ENCODE data around the gene PMM2.
"Not testable (repeated sequence)": the region's sequence is repeated elsewhere in the genome, so short reads cannot be mapped to it uniquely, and the experiment has no call there.

The PMM2 gene

DNA sequence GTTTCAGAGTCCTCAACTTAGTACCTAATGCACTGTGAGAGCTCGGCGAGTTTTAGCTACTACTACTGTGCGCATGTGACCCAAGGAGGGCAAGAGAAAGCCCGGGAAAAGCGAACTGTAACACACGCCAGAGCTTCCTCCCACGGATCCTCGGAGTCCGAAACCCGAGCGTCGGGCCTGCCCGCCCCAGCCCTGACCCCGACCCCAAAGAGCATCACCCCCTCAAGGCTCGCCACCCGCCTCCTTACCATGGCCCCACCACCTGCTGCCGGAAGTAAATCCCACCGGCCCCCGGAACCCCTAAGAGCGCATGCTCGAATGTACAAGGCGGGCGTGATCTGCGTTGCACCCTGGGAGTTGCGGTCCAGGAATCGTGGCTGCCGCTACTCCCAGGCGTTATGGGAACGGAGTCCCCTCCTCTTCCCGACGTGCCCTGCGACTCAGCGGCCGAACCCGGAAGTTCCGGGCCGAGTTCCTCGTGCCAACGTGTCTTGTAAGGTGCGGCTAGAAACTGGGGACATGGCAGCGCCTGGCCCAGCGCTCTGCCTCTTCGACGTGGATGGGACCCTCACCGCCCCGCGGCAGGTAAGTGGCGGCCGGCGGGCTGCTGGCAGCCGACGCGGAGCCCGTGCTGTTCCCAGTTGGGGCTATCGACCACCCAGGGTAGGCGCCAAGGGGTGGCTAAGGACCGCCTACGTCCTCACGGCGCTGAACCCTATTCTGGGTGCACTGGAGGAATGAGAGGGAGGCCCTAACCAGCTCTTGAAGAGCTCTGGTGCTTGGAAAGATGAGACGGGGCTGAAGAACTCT, at the start of gene PMM2, which contains the start of gene TMEM186:
Gene PMM2, plus strand, starts transcription at position 476 of the 810 bp plus-strand sequence. Its CDS starts 44 bp downstream, at position 520.
Gene TMEM186, minus strand, starts transcription at position 276 of the 810 bp plus-strand sequence. Its CDS starts 25 bp downstream, at position 251.
- DNase-seq, result peak; percentile 97

DNA sequence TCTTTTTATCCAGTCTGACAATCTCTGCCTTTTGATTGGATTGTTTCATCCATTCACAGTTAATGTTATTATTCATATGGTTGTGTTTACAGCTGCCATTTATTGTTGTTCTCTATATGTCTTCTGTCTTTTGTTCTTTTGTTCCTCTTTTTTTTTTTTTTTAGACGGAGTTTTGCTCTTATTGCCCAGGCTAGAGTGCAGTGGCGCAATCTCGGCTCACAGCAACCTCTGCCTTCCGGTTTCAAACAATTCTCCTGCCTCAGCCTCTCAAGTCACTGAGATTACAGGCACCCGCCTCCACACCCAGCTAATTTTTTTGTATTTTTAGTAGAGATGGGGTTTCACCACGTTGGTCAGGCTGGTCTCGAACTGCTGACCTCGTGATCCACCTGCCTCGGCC, 48.7 kb upstream of the PMM2 start:
- not testable (repeated sequence) for DNase-seq

DNA sequence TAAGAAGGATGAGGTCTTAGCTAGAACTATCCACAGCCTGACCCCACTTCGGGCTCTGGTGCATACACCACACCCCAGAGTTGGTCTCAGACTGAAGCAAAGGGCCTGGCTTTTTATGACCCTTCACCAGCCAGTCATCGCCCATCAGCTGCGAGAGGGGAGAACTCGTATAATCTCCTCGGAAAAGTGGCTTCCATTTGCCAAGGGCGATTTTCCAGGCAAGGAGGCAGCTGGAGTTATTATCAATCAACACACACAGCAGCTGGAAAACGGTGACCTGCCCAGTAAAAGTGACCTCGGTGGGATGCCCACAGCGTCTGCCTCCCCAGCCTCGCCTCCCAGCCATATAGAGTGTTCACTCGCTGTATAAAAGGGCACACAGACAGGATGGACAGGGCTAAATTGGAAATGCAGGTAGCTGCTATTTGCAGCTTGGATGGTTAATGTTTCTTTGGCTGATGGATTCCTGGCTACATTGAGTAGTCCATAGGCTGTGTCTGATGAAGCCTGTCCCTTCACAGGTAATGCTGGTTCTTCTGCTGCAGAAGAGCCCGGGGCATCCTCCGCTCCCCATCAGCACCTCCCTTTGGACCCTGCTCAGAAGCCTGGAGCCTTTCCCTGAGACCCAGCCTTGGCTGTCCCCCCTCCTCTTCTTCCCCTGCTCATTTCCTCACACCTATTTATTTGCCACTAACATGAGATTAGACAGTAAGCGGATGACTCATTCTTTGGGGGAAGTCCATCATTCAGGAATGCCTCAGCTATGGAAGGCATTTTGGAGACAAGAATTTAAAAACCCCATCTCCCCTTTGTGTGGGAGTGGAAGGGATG, 45.9 kb upstream of the PMM2 start:
- DNase-seq, result no peak

DNA sequence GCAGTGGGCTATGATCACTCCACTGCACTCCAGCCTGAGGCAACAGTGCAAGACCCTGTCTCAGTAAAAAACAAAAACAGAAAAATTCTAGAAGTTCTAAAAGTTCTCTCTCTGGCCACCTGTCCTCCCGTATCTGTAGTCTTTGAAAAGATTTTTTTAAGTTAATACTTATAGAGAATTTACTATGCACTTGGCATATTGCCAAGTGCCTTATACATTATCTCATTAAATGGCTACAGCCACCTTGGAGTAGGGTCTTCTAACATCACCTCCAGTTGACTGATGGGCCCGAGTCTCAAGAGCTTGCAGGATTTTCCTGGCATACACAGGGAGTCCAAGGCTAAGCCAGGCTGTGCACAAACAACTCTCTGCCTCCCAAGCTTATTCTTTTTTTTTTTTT, 44.9 kb upstream of the PMM2 start:
- DNase-seq, result no peak

DNA sequence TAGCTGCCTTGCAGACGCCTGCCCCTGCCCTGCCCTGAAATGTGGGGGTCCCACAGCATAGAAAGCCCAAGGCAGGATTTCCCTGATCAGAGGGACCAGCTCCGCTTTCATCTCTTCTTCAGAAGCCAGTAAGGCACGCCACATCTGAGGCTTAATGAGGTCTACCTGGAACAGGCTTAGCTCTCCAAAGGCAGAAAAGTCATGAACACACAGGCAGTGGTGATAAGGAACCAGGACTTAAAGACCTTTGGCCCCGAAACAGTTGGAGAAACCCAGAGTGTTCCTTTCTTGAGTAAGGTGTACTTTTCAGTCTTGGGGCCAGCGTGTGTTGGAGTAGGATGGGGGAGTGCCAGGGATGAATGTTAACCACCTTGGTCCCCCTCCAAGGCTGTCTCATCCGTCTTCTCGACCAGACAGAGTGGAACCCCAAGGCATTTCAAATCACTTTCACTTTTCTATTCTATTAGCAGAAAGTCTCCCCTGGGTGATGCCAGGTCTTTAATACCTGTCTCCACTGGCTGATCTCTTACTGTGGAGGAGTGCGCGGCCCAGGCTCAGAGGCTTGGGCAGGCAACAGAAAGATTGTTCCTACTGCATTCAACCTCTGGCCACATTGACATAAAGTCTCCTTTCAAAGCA, 44.1 kb upstream of the PMM2 start:
- no peak for DNase-seq

DNA sequence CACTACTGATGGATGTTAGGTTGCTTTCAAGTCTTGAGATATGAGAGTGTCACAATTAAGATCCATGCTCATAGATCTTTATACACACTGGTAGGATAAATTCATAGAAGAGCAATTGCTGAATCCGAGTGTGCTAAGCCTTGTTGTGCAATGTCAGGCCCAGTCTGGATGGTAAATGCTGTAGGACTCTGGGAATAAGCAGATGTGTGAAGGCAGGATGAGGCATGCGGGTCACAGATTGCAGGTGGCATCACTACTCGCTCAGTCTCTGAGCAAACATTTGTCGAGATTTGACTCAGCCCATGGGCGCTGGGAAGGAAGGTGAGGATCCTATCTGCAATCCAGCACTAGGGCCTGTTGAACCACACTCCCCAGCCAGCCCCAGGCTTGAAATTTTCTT, 40.9 kb upstream of the PMM2 start:
- no peak for DNase-seq

DNA sequence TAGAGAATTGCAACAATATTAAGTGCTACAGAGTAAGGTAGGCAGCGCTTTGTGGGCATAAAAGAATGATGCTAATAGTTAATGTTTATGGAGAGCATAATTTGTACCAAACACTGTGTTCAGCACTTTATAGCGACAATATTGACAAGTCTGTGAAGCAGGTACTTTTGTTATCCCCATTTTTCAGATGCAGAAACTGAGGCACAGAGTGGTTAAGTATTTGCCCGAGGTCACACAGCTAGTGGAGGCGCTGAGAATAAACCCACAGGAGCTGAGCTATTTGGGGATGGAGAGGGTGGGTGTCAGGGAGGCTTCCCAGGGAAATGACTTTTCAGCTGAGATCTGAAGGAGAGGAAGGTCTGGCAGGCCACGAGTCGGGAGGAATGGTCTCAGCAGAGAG, 39.6 kb upstream of the PMM2 start:
- DNase-seq, result no peak

DNA sequence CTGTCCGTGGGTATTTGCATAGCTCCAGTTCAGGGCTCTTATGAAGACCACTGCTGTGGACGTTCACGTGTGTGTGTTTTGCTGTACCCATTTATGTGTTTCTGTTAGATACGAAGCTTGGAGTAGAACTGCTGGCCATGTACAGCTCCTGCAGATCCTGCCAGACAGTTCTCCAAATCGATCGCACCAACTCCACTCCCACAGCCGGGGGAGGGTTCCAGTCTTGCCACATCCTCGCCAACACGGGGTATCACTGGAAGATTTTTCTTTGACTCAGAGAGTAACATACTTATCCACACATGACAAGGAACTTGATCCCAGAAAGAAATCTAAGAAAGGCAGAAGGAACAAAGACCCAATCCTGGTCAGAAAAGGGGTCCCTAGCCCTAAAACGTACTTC, 37.6 kb upstream of the PMM2 start:
- no peak for DNase-seq

DNA sequence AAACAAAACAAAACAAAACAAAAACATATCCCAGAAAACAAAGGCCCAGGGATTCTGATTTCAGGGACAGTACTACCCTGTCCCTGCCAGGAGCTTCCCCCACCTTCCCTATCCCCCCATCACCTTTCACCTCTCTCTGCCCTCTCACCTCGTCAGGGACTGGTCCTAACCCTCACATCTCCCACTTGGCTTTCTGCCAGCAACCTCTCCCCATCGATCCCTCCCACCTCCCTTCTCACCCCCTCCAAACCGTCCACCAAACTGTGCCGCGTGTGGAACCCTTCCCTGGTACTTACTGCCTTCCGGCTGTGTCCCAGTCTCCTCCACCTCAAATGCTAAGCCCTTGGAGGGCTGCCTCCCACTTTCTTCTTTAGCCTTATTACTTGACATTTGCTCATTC, 36.6 kb upstream of the PMM2 start:
- no peak for DNase-seq

DNA sequence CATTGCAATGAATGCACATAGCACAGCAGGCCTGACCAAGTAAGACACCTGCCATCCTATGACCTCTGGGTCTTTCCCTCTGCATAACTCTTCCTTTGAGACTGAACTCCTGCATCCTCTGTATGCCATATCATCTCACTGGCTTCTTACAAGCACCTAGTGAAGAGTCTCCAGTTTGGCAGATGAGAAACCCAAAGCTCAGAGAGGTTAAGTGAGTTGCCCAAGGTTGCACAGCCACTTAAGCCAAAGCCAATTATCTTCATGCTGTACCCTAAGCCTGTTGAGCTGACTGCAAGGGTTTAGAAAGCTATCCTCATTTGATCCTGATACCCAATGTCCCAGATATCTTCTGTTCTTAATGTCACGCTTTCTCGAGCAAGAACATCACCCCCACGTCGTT, 35.4 kb upstream of the PMM2 start:
- DNase-seq, result no peak

DNA sequence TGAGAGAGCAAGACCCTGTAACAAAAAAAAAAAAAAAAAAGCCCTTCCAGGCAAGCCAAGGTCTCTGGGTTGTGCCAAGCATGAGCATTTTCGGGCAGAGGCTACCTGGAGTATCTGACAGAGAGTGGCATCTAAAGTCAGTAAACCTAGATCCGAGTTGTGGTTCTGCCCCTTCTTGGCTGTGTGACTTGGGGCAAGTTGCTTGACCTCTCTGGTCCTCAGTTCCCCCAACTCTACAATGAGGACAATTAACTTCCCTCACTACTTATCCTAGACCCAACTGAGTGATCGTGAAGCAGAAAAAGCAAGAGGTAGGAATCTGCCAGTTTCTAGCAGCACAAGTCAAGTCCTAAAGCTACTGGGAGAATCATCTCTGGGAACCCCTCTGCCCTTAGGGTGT, 34.6 kb upstream of the PMM2 start:
- no peak for DNase-seq

DNA sequence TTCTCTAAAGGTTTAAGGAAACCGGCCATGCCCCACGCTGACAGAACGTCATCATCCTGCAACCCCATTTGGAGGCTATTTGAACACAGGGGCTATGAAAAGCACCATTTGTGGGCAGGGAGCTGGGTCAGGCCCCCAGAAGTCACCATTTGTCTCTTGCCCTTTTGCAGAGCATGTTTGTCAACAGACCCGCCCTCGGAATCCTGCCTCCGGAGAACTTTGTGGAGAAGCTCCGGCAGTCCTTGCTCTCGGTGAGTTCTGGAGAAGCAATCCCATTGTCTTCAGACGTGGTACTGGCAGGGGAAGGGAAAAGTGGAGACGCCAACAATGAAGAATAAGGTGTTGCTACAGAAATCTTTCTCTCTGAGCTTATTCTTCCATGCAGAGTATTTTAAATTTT, 33.7 kb upstream of the PMM2 start:
- no peak for DNase-seq

DNA sequence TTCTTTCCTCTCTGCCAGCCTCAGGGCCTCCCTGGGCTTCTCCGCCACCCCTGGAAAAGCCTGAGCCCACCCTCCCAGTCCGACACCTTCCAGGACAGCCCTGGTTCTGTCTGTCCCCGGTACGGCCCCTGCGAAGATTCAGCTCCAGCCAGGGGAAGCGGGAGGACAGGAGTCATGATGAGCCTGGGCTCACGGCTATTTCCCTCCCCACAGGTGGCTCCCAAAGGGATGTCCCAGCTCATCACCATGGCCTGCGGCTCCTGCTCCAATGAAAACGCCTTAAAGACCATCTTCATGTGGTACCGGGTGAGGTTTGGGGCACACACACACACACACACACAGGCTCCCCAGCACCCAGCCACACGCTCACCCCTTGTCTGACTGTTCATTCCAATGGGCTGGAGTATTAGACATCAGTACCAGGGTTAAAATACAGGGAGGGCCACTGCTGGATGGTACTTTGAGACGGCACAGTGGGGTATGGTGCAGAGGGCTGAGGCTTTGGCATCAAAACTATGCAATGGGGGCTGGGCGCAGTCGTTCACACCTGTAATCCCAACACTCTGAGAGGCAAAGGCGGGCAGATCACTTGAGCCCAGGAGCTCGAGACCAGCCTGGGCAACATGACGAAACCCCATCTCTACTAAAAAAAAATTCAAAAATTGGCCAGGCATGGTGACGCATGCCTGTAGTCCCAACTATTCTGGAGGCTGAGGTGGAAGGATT, 33.0 kb upstream of the PMM2 start:
- DNase-seq, result no peak

DNA sequence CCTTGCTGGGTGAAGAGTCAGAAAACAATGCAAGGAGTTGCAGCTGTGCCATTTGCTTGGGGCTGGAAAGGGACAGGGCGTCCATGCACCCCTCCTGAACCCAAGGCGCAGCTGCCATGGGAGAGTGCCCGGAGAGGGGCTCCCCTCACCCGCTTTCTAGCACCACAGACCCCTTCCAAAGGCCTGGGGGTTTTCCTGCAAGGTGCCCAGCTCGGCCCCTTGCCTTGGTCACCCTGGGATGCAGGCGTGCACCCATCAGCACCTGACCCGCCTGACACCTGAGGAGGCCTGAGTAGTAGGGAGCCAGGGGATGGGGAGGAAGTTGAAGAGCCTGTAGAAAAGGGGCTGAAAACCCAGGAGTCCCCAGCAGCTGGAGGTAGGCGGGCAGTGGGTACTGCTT, 30.5 kb upstream of the PMM2 start:
- no peak for DNase-seq

DNA sequence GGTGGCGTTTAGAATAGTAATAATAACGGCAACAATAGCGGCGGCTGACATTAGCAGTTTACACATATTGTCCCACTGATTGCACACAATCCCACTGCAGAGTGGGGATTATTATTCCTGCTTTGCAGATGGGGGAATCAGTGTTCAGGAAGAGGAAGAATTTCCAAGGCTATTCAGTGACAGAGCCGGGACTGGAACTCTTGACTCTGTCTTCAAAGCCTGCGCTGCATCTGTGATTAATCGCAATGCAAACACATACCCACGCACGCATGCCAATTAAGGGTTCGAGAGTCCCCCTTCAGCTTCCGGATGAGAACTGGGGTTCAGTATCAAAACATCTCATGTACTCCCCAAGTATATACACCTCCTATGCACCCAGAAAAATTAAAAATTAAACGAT, 29.4 kb upstream of the PMM2 start:
- no peak for DNase-seq

DNA sequence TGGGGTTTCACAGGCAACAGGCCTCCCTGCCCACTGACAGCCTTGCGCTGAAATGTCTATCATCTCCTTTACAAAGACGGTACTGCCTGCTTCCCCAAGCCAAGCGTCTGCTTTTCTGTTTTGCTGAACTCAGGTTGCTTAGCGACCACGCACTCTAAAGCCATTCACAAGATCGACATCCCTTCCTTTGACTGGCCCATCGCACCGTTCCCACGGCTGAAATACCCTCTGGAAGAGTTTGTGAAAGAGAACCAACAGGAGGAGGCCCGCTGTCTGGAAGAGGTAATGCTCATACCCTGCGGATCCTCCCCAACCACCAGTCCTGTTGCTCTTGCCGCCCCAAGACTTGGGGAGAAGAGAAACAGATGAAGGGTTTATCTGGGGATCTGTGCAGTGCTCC, 28.9 kb upstream of the PMM2 start:
- DNase-seq, result no peak

DNA sequence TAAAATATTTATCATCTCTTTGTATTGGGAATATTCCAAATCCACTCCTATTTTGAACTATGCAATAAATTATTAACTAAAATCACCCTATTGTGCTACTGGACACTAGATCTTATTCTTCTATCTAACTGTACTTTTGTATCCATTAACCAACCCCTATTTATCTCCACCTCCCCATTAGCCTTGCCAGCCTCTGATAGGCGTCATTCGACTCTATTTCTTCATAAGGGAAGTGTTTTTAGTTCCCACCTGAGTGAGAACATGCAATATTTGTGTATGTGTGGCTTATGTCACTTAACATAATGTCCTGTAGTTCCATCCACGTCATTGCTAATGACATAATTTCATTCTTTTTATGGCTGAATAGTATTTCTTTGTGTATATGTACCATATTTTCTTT, 24.1 kb upstream of the PMM2 start:
- DNase-seq, result no peak

DNA sequence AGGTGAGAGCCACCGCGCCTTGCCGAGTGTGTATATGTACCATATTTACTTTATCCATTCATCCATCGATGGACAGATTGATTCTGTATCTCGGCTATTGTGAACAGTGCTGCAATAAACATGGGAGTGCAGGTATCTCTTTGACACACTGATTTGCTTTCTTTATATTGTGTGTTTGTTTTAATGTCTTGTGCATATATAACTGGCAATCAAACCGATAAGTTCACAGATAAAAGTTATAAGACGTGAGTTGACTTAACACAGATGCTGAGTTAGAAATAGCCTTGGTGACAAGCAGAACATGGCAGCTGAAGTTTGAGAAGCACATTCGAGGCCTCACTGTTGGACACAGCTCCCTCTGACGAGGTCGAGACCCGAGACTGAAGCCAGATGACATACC, 23.4 kb upstream of the PMM2 start:
- DNase-seq, result no peak

DNA sequence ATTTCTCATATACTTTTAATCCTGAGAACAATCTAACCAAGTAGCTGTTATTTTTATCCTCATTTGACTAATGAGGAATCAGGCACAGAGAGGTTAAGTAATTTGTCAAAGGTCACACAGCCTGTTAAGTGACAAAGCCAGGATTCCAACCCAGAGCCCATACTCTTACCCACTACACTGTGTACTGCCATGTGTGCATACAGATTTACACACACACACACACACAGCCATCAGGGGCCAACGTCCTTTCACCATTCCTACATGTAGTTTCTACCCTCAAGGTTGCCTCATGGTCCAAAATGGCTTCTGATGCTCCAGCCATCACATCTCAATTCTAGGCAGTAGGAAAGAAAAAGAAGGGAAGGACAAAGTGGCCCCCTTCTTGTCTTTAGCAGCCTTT, 22.3 kb upstream of the PMM2 start:
- DNase-seq, result no peak

DNA sequence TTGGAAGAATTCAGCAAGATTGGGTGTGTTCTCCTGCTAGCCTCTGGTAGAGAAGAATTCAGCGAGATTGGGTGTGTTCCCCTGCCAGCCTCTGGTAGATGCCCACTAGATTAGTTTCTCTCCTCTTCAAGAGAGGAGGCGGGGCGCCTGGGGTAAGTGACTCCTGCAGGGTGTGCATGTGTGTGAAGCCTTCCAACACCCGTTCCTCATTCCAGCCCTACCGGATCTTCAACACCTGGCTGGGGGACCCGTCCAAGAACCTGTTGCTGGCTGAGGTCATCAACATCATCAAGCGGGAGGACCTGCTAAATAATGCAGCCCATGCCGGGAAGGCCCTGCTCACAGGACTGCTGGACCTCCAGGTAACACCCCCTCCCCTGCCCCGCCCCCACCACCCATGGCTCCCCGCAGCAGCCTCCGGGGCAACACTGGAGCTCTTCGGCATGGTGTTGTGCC, 21.5 kb upstream of the PMM2 start:
- no peak for DNase-seq

DNA sequence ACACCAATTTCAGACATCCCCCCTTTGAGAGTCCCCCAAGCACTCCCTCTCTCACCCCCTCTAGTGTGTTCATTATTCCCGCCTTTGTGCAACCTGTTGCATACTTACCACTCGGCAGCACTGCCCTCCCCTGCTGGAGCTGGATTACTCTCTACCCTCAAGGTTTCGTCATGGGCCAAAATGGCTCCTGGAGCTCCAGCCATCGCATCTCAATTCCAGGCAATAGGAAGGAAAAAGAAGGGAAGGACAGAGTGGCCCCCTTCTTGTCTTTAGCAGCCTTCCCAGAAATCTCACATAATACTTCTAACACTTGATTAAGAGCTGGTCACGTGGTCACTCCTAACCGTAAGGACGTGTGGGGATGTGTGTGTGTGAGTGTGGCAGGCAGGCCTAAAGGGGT, 20.4 kb upstream of the PMM2 start:
- DNase-seq, result no peak

DNA sequence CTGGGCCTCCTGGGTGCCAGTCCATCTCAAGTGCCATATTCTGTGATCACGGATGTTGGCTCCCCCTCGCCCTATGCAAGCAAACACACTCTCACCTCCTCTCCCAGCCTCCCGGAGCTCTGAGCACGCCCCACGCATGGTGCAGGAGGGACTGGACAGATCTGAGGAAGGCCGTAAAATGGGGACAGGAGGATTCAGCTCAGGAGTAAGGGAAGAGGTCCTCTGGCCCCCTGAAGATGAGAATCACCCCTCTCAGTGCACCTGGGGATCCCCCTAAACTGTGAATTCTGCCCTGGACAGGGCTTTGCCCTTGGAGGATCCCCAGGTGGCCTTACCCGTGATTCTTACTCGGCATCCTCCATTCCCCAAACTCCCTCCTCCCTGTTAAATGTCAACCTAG, 15.8 kb upstream of the PMM2 start:
- DNase-seq, result no peak

DNA sequence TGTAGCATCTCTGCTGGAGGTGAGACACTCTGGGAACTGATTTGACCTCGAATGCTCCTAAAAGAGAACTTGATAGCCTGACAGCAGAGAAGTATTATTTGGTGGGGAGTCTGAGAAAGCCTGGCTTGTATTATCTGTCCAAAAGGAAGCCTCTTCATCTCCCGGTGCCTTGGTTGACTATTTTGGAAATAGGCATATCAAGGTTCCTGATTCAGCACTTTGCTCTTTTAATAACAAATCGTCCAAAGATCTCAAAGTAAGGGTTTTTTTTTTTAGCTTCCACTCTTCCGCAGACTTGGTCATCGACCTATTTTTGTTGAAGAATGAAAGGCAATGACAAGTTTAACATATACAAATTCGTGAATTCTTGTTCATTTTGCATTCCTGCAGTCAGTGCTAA, 15.0 kb upstream of the PMM2 start:
- DNase-seq, result no peak

Measured in left hindlimb (tissue), 1 donor.